ENCODE results near the gene PHAF1. TPM values are rescaled to one million over a fixed set of nuclear protein-coding genes. Genes with fewer than 3 reads are reported as not detected.

The PHAF1 gene
- total and polyA plus RNA-seq, 2 of the 13 experiments (the other 11 are each of a cell fraction or from before 2014, with no cell fraction given), result 48.3 to 174 TPM

DNA sequence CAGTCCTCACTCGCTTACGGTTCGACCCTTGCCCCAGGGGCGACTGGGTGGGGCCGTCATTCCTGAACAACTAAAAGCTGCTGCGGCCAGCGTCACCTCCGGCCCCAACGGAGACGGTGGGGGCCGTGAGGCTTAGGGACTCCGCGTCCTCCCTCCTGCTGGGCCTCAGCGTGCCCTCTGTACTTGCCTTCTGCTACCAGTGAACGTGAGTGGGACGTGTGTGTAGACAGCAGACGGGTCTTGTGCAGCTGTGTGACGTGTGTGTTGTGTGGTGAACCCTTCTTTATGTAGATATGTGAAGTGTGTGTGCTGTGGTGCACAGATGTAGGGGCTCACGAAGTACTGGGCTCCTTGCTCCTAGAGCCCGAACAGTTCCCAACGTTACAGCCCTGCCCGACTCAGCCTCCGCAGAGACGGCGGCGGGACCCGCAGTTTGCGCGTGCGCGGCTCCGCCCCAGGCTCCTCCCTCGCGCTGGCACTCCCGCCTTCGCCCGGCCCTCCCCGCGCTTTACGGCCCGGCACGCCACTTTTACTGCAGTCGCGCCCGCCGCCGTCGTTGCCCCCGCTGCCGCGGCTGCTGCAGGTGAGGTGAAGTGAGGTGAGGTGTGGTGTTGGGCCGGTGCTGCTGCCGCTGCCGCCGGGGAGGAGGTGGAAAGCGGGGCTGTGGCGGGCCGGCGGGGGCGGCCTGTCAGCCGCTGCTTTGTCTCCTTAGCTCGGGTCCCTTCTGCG, at the start of gene PHAF1 (continued):
- TF ChIP-seq NPAS2 (CRISPR knock-in tag; IDR thresholded peaks at IDR 0.05; ENCODE audit: borderline replicate concordance) (0 out of 2 replicates have a peak, but pooled peaks have one; percentile 71), HMG20B (CRISPR knock-in tag; conservative IDR thresholded peaks at IDR 0.05) (peak; percentile 24; the same call in 1 of the 2 replicates), ZNF441 (CRISPR knock-in tag; IDR thresholded peaks at IDR 0.05; ENCODE audit: borderline replicate concordance) (peak; percentile 79; the same call in 1 of the 2 replicates), BRCA1 (CRISPR knock-in tag; IDR thresholded peaks at IDR 0.05) (peak; percentile 62; the same call in 1 of the 2 replicates), ZFAT (CRISPR knock-in tag; conservative IDR thresholded peaks at IDR 0.05) (no peak), MEIS1 (CRISPR knock-in tag; IDR thresholded peaks at IDR 0.05; ENCODE audit: borderline replicate concordance) (peak; percentile 38; the same call in 1 of the 2 replicates), ZNF740 (CRISPR knock-in tag; IDR thresholded peaks at IDR 0.05) (no peak), SOX5 (CRISPR knock-in tag; IDR thresholded peaks at IDR 0.05; ENCODE audit: borderline replicate concordance) (0 out of 2 replicates have a peak, but pooled peaks have one; percentile 58), HNRNPL (IDR thresholded peaks at IDR 0.05; ENCODE audit: low read depth, low read length) (peak; percentile 63; the same call in 1 of the 2 replicates), NR3C1 (CRISPR knock-in tag; IDR thresholded peaks at IDR 0.05) (no peak), CHCHD3 (CRISPR knock-in tag; IDR thresholded peaks at IDR 0.05) (peak; percentile 95), EEA1 (CRISPR knock-in tag; IDR thresholded peaks at IDR 0.05; ENCODE audit: borderline replicate concordance) (no peak), MIER3 (CRISPR knock-in tag; IDR thresholded peaks at IDR 0.05; ENCODE audit: borderline replicate concordance) (peak; percentile 89; the same call in 1 of the 2 replicates), ZNF75D (CRISPR knock-in tag; IDR thresholded peaks at IDR 0.05; ENCODE audit: borderline replicate concordance) (no peak), ZNF558 (CRISPR knock-in tag; IDR thresholded peaks at IDR 0.05; ENCODE audit: borderline replicate concordance) (peak; percentile 54; the same call in 1 of the 2 replicates), GATA4 (IDR thresholded peaks at IDR 0.05; ENCODE audit: borderline replicate concordance, low read depth) (peak; percentile 67; the same call in 1 of the 2 replicates), YEATS2 (CRISPR knock-in tag; IDR thresholded peaks at IDR 0.05; ENCODE audit: borderline replicate concordance) (peak; percentile 81; the same call in 1 of the 2 replicates), SP140L (CRISPR knock-in tag; IDR thresholded peaks at IDR 0.05; ENCODE audit: borderline replicate concordance) (no peak), PHF5A (CRISPR knock-in tag; IDR thresholded peaks at IDR 0.05; ENCODE audit: low read depth, unreplicated experiment) (no peak), JUN (CRISPR knock-in tag; IDR thresholded peaks at IDR 0.05) (peak; percentile 21; the same call in 1 of the 2 replicates), HDAC1 (CRISPR knock-in tag; IDR thresholded peaks at IDR 0.05) (peak; percentile 96), NR2F6 (IDR thresholded peaks at IDR 0.05) (peak; percentile 52; the same call in 1 of the 2 replicates), NR2F6 (CRISPR knock-in tag; IDR thresholded peaks at IDR 0.05) (no peak), ZNF713 (CRISPR knock-in tag; IDR thresholded peaks at IDR 0.05) (peak; percentile 92; the same call in 1 of the 2 replicates), ZFX (CRISPR knock-in tag; IDR thresholded peaks at IDR 0.05; ENCODE audit: low read depth) (peak; percentile 99), FOXA3 (CRISPR knock-in tag; IDR thresholded peaks at IDR 0.05) (peak; percentile 67)
- TF ChIP-seq, protein P1, sequence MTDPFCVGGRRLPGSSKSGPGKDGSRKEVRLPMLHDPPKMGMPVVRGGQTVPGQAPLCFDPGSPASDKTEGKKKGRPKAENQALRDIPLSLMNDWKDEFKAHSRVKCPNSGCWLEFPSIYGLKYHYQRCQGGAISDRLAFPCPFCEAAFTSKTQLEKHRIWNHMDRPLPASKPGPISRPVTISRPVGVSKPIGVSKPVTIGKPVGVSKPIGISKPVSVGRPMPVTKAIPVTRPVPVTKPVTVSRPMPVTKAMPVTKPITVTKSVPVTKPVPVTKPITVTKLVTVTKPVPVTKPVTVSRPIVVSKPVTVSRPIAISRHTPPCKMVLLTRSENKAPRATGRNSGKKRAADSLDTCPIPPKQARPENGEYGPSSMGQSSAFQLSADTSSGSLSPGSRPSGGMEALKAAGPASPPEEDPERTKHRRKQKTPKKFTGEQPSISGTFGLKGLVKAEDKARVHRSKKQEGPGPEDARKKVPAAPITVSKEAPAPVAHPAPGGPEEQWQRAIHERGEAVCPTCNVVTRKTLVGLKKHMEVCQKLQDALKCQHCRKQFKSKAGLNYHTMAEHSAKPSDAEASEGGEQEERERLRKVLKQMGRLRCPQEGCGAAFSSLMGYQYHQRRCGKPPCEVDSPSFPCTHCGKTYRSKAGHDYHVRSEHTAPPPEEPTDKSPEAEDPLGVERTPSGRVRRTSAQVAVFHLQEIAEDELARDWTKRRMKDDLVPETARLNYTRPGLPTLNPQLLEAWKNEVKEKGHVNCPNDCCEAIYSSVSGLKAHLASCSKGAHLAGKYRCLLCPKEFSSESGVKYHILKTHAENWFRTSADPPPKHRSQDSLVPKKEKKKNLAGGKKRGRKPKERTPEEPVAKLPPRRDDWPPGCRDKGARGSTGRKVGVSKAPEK (CRISPR knock-in tag; IDR thresholded peaks at IDR 0.05; ENCODE audit: borderline replicate concordance), result no peak
- TF ChIP-seq, protein P2, sequence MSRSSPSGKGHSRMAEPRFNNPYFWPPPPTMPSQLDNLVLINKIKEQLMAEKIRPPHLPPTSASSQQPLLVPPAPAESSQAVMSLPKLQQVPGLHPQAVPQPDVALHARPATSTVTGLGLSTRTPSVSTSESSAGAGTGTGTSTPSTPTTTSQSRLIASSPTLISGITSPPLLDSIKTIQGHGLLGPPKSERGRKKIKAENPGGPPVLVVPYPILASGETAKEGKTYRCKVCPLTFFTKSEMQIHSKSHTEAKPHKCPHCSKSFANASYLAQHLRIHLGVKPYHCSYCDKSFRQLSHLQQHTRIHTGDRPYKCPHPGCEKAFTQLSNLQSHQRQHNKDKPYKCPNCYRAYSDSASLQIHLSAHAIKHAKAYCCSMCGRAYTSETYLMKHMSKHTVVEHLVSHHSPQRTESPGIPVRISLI (CRISPR knock-in tag; IDR thresholded peaks at IDR 0.05; ENCODE audit: borderline replicate concordance), result no peak

All from HepG2 (cell line).